HepG2 (cell line): ENCODE measurements around the gene GHRL. TPM values are rescaled to one million over a fixed set of nuclear protein-coding genes. Genes with fewer than 3 reads are reported as not detected.

Experiments used
- FOXA3 ChIP-seq: IDR thresholded peaks from 2 replicates; pipeline ENCODE4 v1.6.1; 2016; ENCODE audit warnings: missing genetic modification reagents, missing compliant biosample characterization
- HES4 ChIP-seq: sonication (generic); formaldehyde crosslinking; IDR thresholded peaks from 2 replicates; pipeline ENCODE4 v1.9.0; 2021; ENCODE audit warnings: mild to moderate bottlenecking, missing genetic modification reagents, borderline replicate concordance
- HMG20A ChIP-seq: IDR thresholded peaks from 2 replicates; pipeline ENCODE4 v1.6.1; 2016; ENCODE audit warnings: borderline replicate concordance
- HMG20B ChIP-seq: conservative IDR thresholded peaks from 2 replicates; pipeline ENCODE4 v1.6.1; 2016; ENCODE audit warnings: missing genetic modification reagents, missing compliant biosample characterization
- HNF4A ChIP-seq: sonication (generic); formaldehyde crosslinking; IDR thresholded peaks from 2 replicates; pipeline ENCODE4 v1.4.0; 2020; ENCODE audit warnings: missing genetic modification reagents
- HNRNPH1 ChIP-seq: fragments of 200-400 bp; formaldehyde crosslinking; optimal IDR thresholded peaks from 2 replicates; pipeline ENCODE3; 2017; ENCODE audit warnings: mild to moderate bottlenecking, low read depth, low read length
- JUNB ChIP-seq: sonication (generic); formaldehyde crosslinking; IDR thresholded peaks from 2 replicates; pipeline ENCODE4 v1.8.0; 2022; ENCODE audit warnings: missing genetic modification reagents, mild to moderate bottlenecking, borderline replicate concordance
- KIAA2018 ChIP-seq: sonication (generic); formaldehyde crosslinking; IDR thresholded peaks from 2 replicates; pipeline ENCODE4 v1.5.0; 2020; ENCODE audit warnings: mild to moderate bottlenecking, missing genetic modification reagents, borderline replicate concordance
- MAX ChIP-seq: IDR thresholded peaks from 2 replicates; pipeline ENCODE4 v1.6.1; 2012; ENCODE audit warnings: inconsistent platforms
- NFIC ChIP-seq: IDR thresholded peaks from 2 replicates; pipeline ENCODE4 v1.6.1; 2012; ENCODE audit warnings: mild to moderate bottlenecking, low read length, inconsistent platforms
- POGZ ChIP-seq: sonication (generic); formaldehyde crosslinking; IDR thresholded peaks from 2 replicates; pipeline ENCODE4 v1.4.0; 2020; ENCODE audit warnings: mild to moderate bottlenecking, missing genetic modification reagents
- RFX3 ChIP-seq: IDR thresholded peaks from 2 replicates; pipeline ENCODE4 v1.6.1; 2016; ENCODE audit warnings: missing biosample characterization, missing genetic modification reagents
- SAP130 ChIP-seq: IDR thresholded peaks from 2 replicates; pipeline ENCODE4 v1.6.1; 2016; ENCODE audit warnings: low read depth
- SRSF1 ChIP-seq: fragments of 200-400 bp; formaldehyde crosslinking; optimal IDR thresholded peaks from 2 replicates; pipeline ENCODE3; 2017; ENCODE audit warnings: mild to moderate bottlenecking, low read depth, low read length, moderate library complexity
- TGIF2 ChIP-seq: IDR thresholded peaks from 2 replicates; pipeline ENCODE4 v1.6.1; 2016; ENCODE audit warnings: control low read depth, missing compliant biosample characterization
- ZBTB42 ChIP-seq: sonication (generic); formaldehyde crosslinking; IDR thresholded peaks from 2 replicates; pipeline ENCODE4 v1.5.0; 2020; ENCODE audit warnings: mild to moderate bottlenecking, missing genetic modification reagents
- ZNF317 ChIP-seq: sonication (generic); formaldehyde crosslinking; IDR thresholded peaks from 2 replicates; pipeline ENCODE4 v1.5.0; 2020; ENCODE audit warnings: mild to moderate bottlenecking, missing genetic modification reagents
- ZNF547 ChIP-seq: sonication (generic); formaldehyde crosslinking; IDR thresholded peaks from 2 replicates; pipeline ENCODE4 v1.5.1; 2020; ENCODE audit warnings: mild to moderate bottlenecking, missing genetic modification reagents
- ZNF598 ChIP-seq: sonication (generic); formaldehyde crosslinking; IDR thresholded peaks from 2 replicates; pipeline ENCODE4 v1.5.1; 2020; ENCODE audit warnings: mild to moderate bottlenecking, missing genetic modification reagents, borderline replicate concordance
- ZNF615 ChIP-seq: sonication (generic); formaldehyde crosslinking; IDR thresholded peaks from 2 replicates; pipeline ENCODE4 v1.5.0; 2020; ENCODE audit warnings: mild to moderate bottlenecking, missing genetic modification reagents, borderline replicate concordance
- polyA plus RNA-seq, 8 experiments: library from polyadenylated mRNA; depleted of rRNA in 3 of 8; stranded (reverse) in 7 of 8; unstranded in 1 of 8; fragments of >200 nt; fragmentation: Illumina TruSeq in 4 of 8; extraction: Trizol in 4 of 8; gene quantifications; 2 replicates each; pipeline versions ENCODE4 v1.2.1 to v1.2.3, GENCODE V29; 2011 to 2016; ENCODE audit warnings: low read depth in 4 of 8, missing spikeins in 1 of 8, mixed read lengths in 1 of 8; ENCODE audit not compliant: insufficient read depth in 1 of 8
- total RNA-seq, 5 experiments: library from RNA; depleted of rRNA; stranded (reverse); fragments of >200 nt; fragmentation: Illumina TruSeq; extraction: Trizol; gene quantifications; 2 replicates each; pipeline ENCODE4 v1.2.3, GENCODE V29; 2016; ENCODE audit warnings: low read depth in 1 of 5
- TF ChIP-seq, protein P1 (sequence below): sonication (generic); formaldehyde crosslinking; IDR thresholded peaks from 2 replicates; pipeline ENCODE4 v1.4.0; 2020; ENCODE audit warnings: missing genetic modification reagents

Gene GHRL
- total and polyA plus RNA-seq, 2 of the 13 experiments (the other 11 are each of a cell fraction or from before 2014, with no cell fraction given) = 0.09 TPM; not detected in 1

GRCh38 chr3:10249833-10250232 is 42.9 kb downstream of the GHRL start (continued):
- TF ChIP-seq, protein P1, sequence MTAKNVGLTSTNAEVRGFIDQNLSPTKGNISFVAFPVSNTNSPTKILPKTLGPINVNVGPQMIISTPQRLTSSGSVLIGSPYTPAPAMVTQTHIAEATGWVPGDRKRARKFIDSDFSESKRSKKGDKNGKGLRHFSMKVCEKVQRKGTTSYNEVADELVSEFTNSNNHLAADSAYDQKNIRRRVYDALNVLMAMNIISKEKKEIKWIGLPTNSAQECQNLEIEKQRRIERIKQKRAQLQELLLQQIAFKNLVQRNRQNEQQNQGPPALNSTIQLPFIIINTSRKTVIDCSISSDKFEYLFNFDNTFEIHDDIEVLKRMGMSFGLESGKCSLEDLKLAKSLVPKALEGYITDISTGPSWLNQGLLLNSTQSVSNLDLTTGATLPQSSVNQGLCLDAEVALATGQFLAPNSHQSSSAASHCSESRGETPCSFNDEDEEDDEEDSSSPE (CRISPR knock-in tag) = no peak
- TF ChIP-seq ZNF598 (CRISPR knock-in tag) (no peak), HES4 (CRISPR knock-in tag) (no peak), ZNF547 (CRISPR knock-in tag) (no peak), ZNF317 (CRISPR knock-in tag) (no peak), SAP130 (CRISPR knock-in tag) (peak; percentile 89), JUNB (CRISPR knock-in tag) (no peak), MAX (peak; percentile 34; the same call in 1 of the 2 replicates), HNRNPH1 (no peak), RFX3 (no peak), TGIF2 (CRISPR knock-in tag) (no peak), ZBTB42 (CRISPR knock-in tag) (no peak), SRSF1 (no peak), HMG20A (CRISPR knock-in tag) (peak; percentile 69; the same call in 1 of the 2 replicates), KIAA2018 (CRISPR knock-in tag) (no peak), FOXA3 (peak; percentile 39; the same call in 1 of the 2 replicates), HMG20B (0 out of 2 replicates have a peak, but pooled peaks have one; percentile 30), ZNF615 (CRISPR knock-in tag) (no peak), NFIC (peak; percentile 20; the same call in 1 of the 2 replicates), HNF4A (CRISPR knock-in tag) (peak; percentile 82), POGZ (no peak)
